PFSK-1 (cell line): ENCODE data around the gene TMEM178A.

Source experiments
- FOXP2 ChIP-seq: optimal IDR thresholded peaks from 2 replicates; pipeline ENCODE3; 2011; ENCODE audit warnings: borderline replicate concordance, control low read depth, inconsistent platforms; ENCODE audit not compliant: insufficient read depth; ENCODE audit errors: extremely low read length, extremely low read depth
- POLR2AphosphoS5 ChIP-seq: IDR thresholded peaks from 2 replicates; pipeline ENCODE4 v1.6.1; 2012; ENCODE audit warnings: low read depth, mild to moderate bottlenecking, control low read depth, low read length, moderate library complexity
- SIN3A ChIP-seq: IDR thresholded peaks from 2 replicates; pipeline ENCODE4 v1.6.1; 2012; ENCODE audit warnings: mild to moderate bottlenecking, low read length, moderate library complexity, borderline replicate concordance; ENCODE audit not compliant: insufficient read depth
- TAF1 ChIP-seq: IDR thresholded peaks from 2 replicates; pipeline ENCODE4 v1.6.1; 2012; ENCODE audit warnings: low read length, control low read depth, borderline replicate concordance; ENCODE audit not compliant: insufficient read depth
- TF ChIP-seq, protein P1 (sequence below), 2 experiments: IDR thresholded peaks; 2 replicates each; pipeline versions ENCODE4 v1.6.1 to v1.8.0; 2011 to 2012; ENCODE audit warnings: low read depth in 2 of 2, low read length in 2 of 2, control low read depth in 1 of 2, inconsistent platforms in 1 of 2, mild to moderate bottlenecking in 1 of 2, moderate library complexity in 1 of 2; ENCODE audit not compliant: insufficient read depth in 1 of 2

Gene TMEM178A

DNA sequence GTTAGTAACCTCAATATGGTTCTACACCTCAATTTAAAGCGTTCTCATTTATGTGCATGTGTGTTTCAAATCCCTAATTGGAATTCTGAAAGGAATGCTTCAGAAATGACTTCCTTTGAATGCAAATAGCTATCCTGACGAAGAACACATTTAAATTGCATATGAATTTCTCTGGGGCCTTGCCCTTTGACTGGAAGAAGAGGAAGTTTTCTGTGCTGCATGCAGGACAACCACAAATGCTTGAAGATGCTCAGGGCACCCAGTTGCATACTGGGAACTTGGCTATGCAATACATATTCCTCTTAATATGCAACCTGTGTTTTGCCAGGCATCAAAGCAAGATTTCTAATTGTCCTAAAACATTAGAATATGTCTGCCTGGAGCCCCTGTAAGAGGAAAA is 55.3 kb downstream of the TMEM178A start:
- no peak for TF ChIP-seq SIN3A
- TF ChIP-seq, protein P1, sequence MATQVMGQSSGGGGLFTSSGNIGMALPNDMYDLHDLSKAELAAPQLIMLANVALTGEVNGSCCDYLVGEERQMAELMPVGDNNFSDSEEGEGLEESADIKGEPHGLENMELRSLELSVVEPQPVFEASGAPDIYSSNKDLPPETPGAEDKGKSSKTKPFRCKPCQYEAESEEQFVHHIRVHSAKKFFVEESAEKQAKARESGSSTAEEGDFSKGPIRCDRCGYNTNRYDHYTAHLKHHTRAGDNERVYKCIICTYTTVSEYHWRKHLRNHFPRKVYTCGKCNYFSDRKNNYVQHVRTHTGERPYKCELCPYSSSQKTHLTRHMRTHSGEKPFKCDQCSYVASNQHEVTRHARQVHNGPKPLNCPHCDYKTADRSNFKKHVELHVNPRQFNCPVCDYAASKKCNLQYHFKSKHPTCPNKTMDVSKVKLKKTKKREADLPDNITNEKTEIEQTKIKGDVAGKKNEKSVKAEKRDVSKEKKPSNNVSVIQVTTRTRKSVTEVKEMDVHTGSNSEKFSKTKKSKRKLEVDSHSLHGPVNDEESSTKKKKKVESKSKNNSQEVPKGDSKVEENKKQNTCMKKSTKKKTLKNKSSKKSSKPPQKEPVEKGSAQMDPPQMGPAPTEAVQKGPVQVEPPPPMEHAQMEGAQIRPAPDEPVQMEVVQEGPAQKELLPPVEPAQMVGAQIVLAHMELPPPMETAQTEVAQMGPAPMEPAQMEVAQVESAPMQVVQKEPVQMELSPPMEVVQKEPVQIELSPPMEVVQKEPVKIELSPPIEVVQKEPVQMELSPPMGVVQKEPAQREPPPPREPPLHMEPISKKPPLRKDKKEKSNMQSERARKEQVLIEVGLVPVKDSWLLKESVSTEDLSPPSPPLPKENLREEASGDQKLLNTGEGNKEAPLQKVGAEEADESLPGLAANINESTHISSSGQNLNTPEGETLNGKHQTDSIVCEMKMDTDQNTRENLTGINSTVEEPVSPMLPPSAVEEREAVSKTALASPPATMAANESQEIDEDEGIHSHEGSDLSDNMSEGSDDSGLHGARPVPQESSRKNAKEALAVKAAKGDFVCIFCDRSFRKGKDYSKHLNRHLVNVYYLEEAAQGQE (IDR thresholded peaks at IDR 0.05; ENCODE audit: insufficient read depth in 1 of 2, low read depth in 2 of 2, low read length in 2 of 2), result no peak
- TF ChIP-seq POLR2AphosphoS5, result no peak
- no peak for TF ChIP-seq TAF1
- TF ChIP-seq FOXP2, result no peak

DNA sequence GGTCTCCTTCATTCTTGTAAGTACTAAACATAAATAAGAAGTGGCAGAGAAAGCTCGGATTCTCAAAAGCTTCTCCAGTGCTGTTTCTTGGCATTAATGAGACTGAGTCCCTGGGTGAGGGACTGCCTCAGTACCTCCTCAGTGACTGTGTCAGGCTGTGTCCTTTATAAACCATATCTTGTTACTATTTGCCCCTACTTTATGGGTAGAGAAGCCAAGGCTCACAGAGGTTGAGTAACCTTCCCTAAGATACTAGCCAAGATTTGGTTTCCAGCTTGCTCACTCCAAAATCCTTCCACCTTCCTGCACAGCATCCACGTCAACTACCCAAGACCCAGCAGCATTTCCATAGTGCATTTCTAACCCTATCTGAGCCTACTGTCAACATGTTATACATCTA is 57.8 kb downstream of the TMEM178A start:
- no peak for TF ChIP-seq TAF1
- no peak for TF ChIP-seq SIN3A
- TF ChIP-seq, protein P1 (IDR thresholded peaks at IDR 0.05; ENCODE audit: insufficient read depth in 1 of 2, low read depth in 2 of 2, low read length in 2 of 2), result no peak
- no peak for TF ChIP-seq POLR2AphosphoS5
- no peak for TF ChIP-seq FOXP2

DNA sequence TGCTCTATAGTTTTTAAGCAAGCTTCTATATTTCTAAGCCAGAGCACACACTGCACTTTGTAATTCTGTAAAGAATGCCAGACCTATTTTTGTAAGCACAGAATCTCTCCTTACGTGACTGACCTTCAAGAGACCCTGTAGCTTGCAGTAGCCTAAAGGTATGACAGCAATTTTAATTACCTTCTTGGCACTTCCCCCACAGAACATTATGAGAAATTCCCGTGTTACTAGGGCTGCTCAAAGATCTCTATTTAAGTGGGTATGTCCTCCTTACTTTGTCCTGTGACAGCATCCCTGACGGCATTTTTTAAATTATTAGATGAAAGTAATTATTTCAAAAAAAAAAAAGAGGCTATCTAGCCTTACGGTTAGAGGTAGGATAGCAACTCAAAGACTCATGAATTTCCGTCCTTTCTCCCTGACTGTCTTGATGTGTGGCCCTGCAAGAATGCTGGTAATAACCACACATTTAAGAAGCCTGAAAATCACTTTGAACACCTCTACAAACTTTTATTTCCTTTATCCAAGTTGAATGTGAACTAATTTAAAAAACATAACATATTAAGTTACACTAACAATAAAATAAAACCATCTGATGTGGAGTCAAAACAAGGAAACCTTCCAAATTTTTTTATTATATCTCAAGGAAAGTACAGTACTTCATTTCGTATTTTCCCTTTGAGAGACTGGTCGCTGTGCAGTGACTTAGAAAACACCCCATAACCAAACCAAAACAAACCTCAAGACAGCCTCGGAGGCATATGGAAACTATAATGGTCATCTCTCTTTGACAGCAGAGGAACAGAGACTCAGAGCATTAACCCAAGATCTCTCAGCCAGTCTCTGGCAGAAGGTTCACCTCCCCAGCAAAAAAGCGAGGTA is 58.5 kb downstream of the TMEM178A start:
- TF ChIP-seq SIN3A, result no peak
- no peak for TF ChIP-seq TAF1
- no peak for TF ChIP-seq FOXP2
- no peak for TF ChIP-seq POLR2AphosphoS5
- TF ChIP-seq, protein P1 (IDR thresholded peaks at IDR 0.05; ENCODE audit: insufficient read depth in 1 of 2, low read depth in 2 of 2, low read length in 2 of 2), result no peak

DNA sequence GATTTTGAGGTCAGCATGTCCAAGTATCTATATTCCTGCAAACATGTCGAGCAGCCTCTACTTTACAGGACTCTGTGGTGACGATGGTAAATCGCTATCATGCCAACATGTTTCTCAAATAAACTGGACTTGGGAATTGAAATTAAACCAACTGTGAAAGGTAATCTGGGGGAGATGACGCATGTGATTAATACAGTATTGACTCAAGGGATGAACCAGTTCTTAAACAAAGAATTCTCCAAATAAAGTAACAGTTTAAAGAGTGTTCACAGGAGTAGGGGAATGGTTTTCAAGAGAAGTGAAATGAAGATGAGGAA is 59.1 kb downstream of the TMEM178A start:
- TF ChIP-seq TAF1, result no peak
- TF ChIP-seq POLR2AphosphoS5, result no peak
- TF ChIP-seq FOXP2, result no peak
- TF ChIP-seq, protein P1 (IDR thresholded peaks at IDR 0.05; ENCODE audit: insufficient read depth in 1 of 2, low read depth in 2 of 2, low read length in 2 of 2), result no peak
- TF ChIP-seq SIN3A, result no peak

DNA sequence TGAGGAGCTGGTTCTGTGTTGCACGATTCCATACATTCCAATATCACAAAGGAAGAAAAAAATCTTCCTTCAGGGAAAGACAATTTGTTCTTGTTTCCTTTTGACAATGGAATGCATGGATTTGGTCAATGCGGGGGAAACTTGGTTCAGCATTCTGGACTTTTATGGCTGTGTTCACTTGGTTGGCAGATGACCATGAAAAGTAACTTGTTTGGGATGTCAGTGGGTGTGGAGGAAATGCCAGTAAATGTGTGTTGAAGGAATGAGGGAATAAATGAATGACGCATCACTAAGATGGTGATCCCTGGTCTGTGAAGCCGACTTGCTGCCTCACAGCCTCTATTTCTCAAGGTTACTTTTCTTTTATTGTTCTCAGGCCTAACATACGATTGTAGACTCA is 59.7 kb downstream of the TMEM178A start:
- TF ChIP-seq FOXP2 (no peak), SIN3A (no peak), TAF1 (no peak), POLR2AphosphoS5 (no peak)
- TF ChIP-seq, protein P1 (IDR thresholded peaks at IDR 0.05; ENCODE audit: insufficient read depth in 1 of 2, low read depth in 2 of 2, low read length in 2 of 2), result no peak
